B cell (primary cell): ENCODE data around the gene NLGN4X. TPM values are rescaled to one million over a fixed set of nuclear protein-coding genes. Genes with fewer than 3 reads are reported as not detected.

Experiments used
- ATAC-seq: fragments of 200-7000 bp; cut with Tn5 transposase; one replicate; pipeline ENCODE4 v1.10.0; 2021; ENCODE audit warnings: low read depth, mild to moderate bottlenecking, moderate number of reproducible peaks, moderate library complexity
- CTCF ChIA-PET: fragments of 350-600 bp; sonication (Branson Sonifier 250); formaldehyde crosslinking; loops from one replicate; lab custom pipeline; 2021; ENCODE audit warnings: antibody characterized with exemption, inconsistent platforms; lab: Charles Lee
- POLR2A ChIA-PET: fragments of 350-600 bp; sonication (Branson Sonifier 250); formaldehyde crosslinking; loops from one replicate; lab custom pipeline; 2021; ENCODE audit warnings: antibody characterized with exemption; lab: Charles Lee
- DNase-seq: peaks from one replicate; pipeline ENCODE4 v3.0.0; 2013
- H2AFZ ChIP-seq: 2 replicates; pipeline ENCODE4 v1.6.1; 2012; ENCODE audit warnings: mild to moderate bottlenecking, low read depth, low read length; ENCODE audit not compliant: insufficient read depth, poor library complexity, severe bottlenecking
- H3K27ac ChIP-seq, 2 donors: 1 replicate in 1 of 2; 2 replicates in 1 of 2; pipeline ENCODE4 v1.5.1; 2012 to 2013; ENCODE audit warnings: low read length in 2 of 2, mild to moderate bottlenecking in 2 of 2, moderate library complexity in 1 of 2
- H3K27me3 ChIP-seq, 4 experiments: fragments of 200-600 bp in 1 of 4; sonication (generic) in 1 of 4; replicated peaks in 1 of 4; 1 replicate in 2 of 4; 2 replicates in 2 of 4; pipeline versions ENCODE4 v1.6.1 to v1.7.0; 2013 to 2016; ENCODE audit warnings: low read length in 3 of 4, mild to moderate bottlenecking in 2 of 4, mixed read lengths in 1 of 4, moderate library complexity in 1 of 4; ENCODE audit not compliant: insufficient read depth in 4 of 4, control insufficient read depth in 3 of 4; ENCODE audit errors: control extremely low read depth in 1 of 4
- H3K36me3 ChIP-seq, 2 experiments: replicated peaks in 1 of 2; 1 replicate in 1 of 2; 2 replicates in 1 of 2; pipeline versions ENCODE4 v1.6.1 to v1.7.1; 2013; ENCODE audit warnings: low read length in 1 of 2; ENCODE audit not compliant: insufficient read depth in 2 of 2, control insufficient read depth in 1 of 2; ENCODE audit errors: control extremely low read depth in 1 of 2, extremely low read depth in 1 of 2
- H3K4me1 ChIP-seq, 2 donors: fragments of 200-600 bp in 1 of 2; sonication (generic) in 1 of 2; 1 replicate in 1 of 2; 2 replicates in 1 of 2; pipeline versions ENCODE4 v1.5.1 to v1.6.1; 2013 to 2017; ENCODE audit warnings: low read length in 2 of 2; ENCODE audit not compliant: control insufficient read depth in 2 of 2, insufficient read depth in 2 of 2
- H3K4me2 ChIP-seq: replicated peaks from 2 replicates; pipeline ENCODE3; 2012; ENCODE audit warnings: mild to moderate bottlenecking, low read depth, low read length; ENCODE audit not compliant: poor library complexity, severe bottlenecking
- H3K4me3 ChIP-seq, 5 experiments: fragments of 200-600 bp in 1 of 5; sonication (generic) in 1 of 5; 1 replicate in 3 of 5; 2 replicates in 2 of 5; pipeline versions ENCODE4 v1.5.1 to v1.7.0; 2011 to 2016; ENCODE audit warnings: low read length in 4 of 5, mild to moderate bottlenecking in 4 of 5, low read depth in 2 of 5, control low read depth in 1 of 5, moderate library complexity in 1 of 5; ENCODE audit not compliant: insufficient read depth in 1 of 5; ENCODE audit errors: control extremely low read depth in 1 of 5, extremely low read depth in 1 of 5
- H3K79me2 ChIP-seq: fragments of 200-600 bp; sonication (generic); one replicate; pipeline ENCODE4 v1.6.0; 2016; ENCODE audit warnings: low read length; ENCODE audit not compliant: control insufficient read depth, insufficient read depth
- H3K9ac ChIP-seq: fragments of 200-600 bp; sonication (generic); 2 replicates; pipeline ENCODE4 v1.6.1; 2017; ENCODE audit warnings: mild to moderate bottlenecking, low read length, moderate library complexity
- H3K9me3 ChIP-seq, 3 donors: one replicate each; pipeline versions ENCODE4 v1.6.1 to v1.7.1; 2013; ENCODE audit warnings: low read length in 2 of 3; ENCODE audit not compliant: control insufficient read depth in 2 of 3, insufficient read depth in 1 of 3; ENCODE audit errors: control extremely low read depth in 1 of 3
- H4K20me1 ChIP-seq: 2 replicates; pipeline ENCODE4 v1.6.0; 2012; ENCODE audit warnings: mild to moderate bottlenecking, low read length; ENCODE audit not compliant: insufficient read depth, control insufficient read depth, poor library complexity, severe bottlenecking
- H3K27ac Mint-ChIP-seq: one replicate; pipeline ENCODE4 v1.8.0; 2021; ENCODE audit warnings: mixed read lengths
- H3K27me3 Mint-ChIP-seq: one replicate; pipeline ENCODE4 v1.8.0; 2021; ENCODE audit warnings: mixed read lengths
- H3K4me1 Mint-ChIP-seq: one replicate; pipeline ENCODE4 v1.8.0; 2021; ENCODE audit warnings: mixed read lengths
- H3K4me3 Mint-ChIP-seq: one replicate; pipeline ENCODE4 v1.8.0; 2021; ENCODE audit warnings: mixed read lengths
- H3K9me3 Mint-ChIP-seq: one replicate; pipeline ENCODE4 v1.8.0; 2022; ENCODE audit warnings: mixed read lengths; ENCODE audit not compliant: insufficient read depth
- CTCF ChIP-seq: fragments of 200-600 bp; IDR thresholded peaks from one replicate; pipeline ENCODE4 v1.8.0; 2022; ENCODE audit warnings: antibody characterized with exemption, mild to moderate bottlenecking
- EZH2 ChIP-seq: IDR thresholded peaks from 2 replicates; pipeline ENCODE4 v1.6.1; 2012; ENCODE audit warnings: borderline replicate concordance, low read depth, mild to moderate bottlenecking, moderate library complexity, low read length; ENCODE audit not compliant: insufficient read depth, poor library complexity, severe bottlenecking
- WGBS: methylation state at CpG from one replicate; pipeline ENCODE4 v1.1.5; 2013; ENCODE audit warnings: missing lambda C conversion rate; ENCODE audit not compliant: insufficient coverage; 5-methylcytosine and 5-hydroxymethylcytosine counted together
- intact Hi-C: fragments of 100-400 bp; cut with micrococcal nuclease; formaldehyde crosslinking; loops from one replicate; pipeline ENCODE4 v1.10.0; 2022
- polyA plus RNA-seq: library from polyadenylated mRNA; depleted of rRNA; stranded (reverse); fragments of >200 nt; gene quantifications from 2 replicates; pipeline ENCODE4 v1.2.3, GENCODE V29; 2012
- total RNA-seq, 2 donors: library from RNA; stranded (reverse); fragments of 120-200 nt in 1 of 2; gene quantifications; 1 replicate in 1 of 2; 2 replicates in 1 of 2; pipeline versions ENCODE4 v1.2.3 to v1.2.4, GENCODE V29; 2013 to 2022

Gene NLGN4X
- total and polyA plus RNA-seq, 2 donors (not counting 1 experiment from before 2014, with no cell fraction given), result 0.09 to 0.34 TPM

- TF ChIP-seq EZH2 (no peak), CTCF (no peak)
- Histone ChIP-seq H3K4me3 (peak overlapping the region in 3 of 5 experiments; percentile 2 to 42 (median 36)), H3K9me3 (no peaks in the 10 kb centered on the region), H2AFZ (peak overlapping the region; percentile 22), H4K20me1 (no peaks in the 10 kb centered on the region), H3K36me3 (no peaks in the 10 kb centered on the region), H3K9ac (peak overlapping the region; percentile 39), H3K27me3 (peaks cover 0 to 17% (median 7%) of the 10 kb centered on the region in 4 experiments), H3K4me1 (peaks cover 0 to 14% of the 10 kb centered on the region in 2 donors), H3K4me2 (peak overlapping the region; percentile 47), H3K79me2 (no peaks in the 10 kb centered on the region), H3K27ac (no peak overlapping the region)
- peak overlapping the region; percentile 50 for H3K4me3 Mint-ChIP-seq
- intact Hi-C loops, result no loop called here
- ChIA-PET CTCF (no interaction called here), POLR2A (no interaction called here)
- peaks cover 21% of the 10 kb centered on the region for H3K27me3 Mint-ChIP-seq
- 2% methylated on average over 25 of the region's 46 CpGs for WGBS
- ATAC-seq, result no peak
- H3K4me1 Mint-ChIP-seq, result peaks cover 2% of the 10 kb centered on the region
- no peak for DNase-seq
- no peaks in the 10 kb centered on the region for H3K9me3 Mint-ChIP-seq
- no peak overlapping the region for H3K27ac Mint-ChIP-seq
Measured at GRCh38 chrX:6225911-6226595, 2.6 kb downstream of the NLGN4X start.

GRCh38 chrX:6225288-6225910, 3.3 kb downstream of the NLGN4X start:
- 25% methylated on average over 4 of the region's 17 CpGs for WGBS
- ChIA-PET POLR2A (no interaction called here), CTCF (interaction anchor here (0.7 kb wide), 1 partner anchor 634 kb away, joined by 4 read pairs; no protein-coding TSS in a partner anchor)
- Histone ChIP-seq H3K4me3 (no peak overlapping the region), H3K27me3 (peaks cover 0 to 15% (median 7%) of the 10 kb centered on the region in 4 experiments), H3K4me2 (peak overlapping the region; percentile 47), H4K20me1 (no peaks in the 10 kb centered on the region), H2AFZ (no peak overlapping the region), H3K4me1 (peaks cover 0 to 14% of the 10 kb centered on the region in 2 donors), H3K36me3 (no peaks in the 10 kb centered on the region), H3K9ac (no peak overlapping the region), H3K9me3 (no peaks in the 10 kb centered on the region), H3K27ac (no peak overlapping the region), H3K79me2 (no peaks in the 10 kb centered on the region)
- peaks cover 2% of the 10 kb centered on the region for H3K4me1 Mint-ChIP-seq
- no peaks in the 10 kb centered on the region for H3K9me3 Mint-ChIP-seq
- H3K4me3 Mint-ChIP-seq, result peak overlapping the region; percentile 57
- intact Hi-C loops, result no loop called here
- TF ChIP-seq CTCF, result no peak
- peaks cover 21% of the 10 kb centered on the region for H3K27me3 Mint-ChIP-seq
- no peak overlapping the region for H3K27ac Mint-ChIP-seq
- ATAC-seq (no peak), DNase-seq (no peak)
